GM12878 (cell line): ENCODE results near the gene PLXNA4. TPM values are rescaled to one million over a fixed set of nuclear protein-coding genes. Genes with fewer than 3 reads are reported as not detected.

Source experiments
- ATAC-seq: fragments of 200-7000 bp; cut with Tn5 transposase; 3 replicates; pipeline ENCODE4 v1.9.1; 2020; ENCODE audit warnings: mild to moderate bottlenecking, moderate library complexity
- BruUV-seq: library from RNA; stranded (reverse); fragments of 400-500 nt; replicated peaks from 2 replicates; lab custom pipeline; 2021; lab: Mats Ljungman, UMichigan
- CTCF ChIA-PET: fragments of 300-600 bp; sonication (Branson Sonifier 250); formaldehyde crosslinking; extraction: SDS; loops from one replicate; lab custom pipeline; 2021; ENCODE audit warnings: inconsistent platforms; lab: Yijun Ruan, JAX
- POLR2A ChIA-PET: fragments of 350-600 bp; formaldehyde crosslinking; extraction: SDS; loops from one replicate; lab custom pipeline; 2021; ENCODE audit warnings: inconsistent platforms; lab: Charles Lee
- RAD21 ChIA-PET: fragments of 300-600 bp; sonication (Branson Sonifier 250); formaldehyde crosslinking; loops from one replicate; lab custom pipeline; 2023; ENCODE audit warnings: antibody characterized with exemption; ENCODE audit not compliant: unreplicated experiment; lab: Charles Lee
- SMC1A ChIA-PET: fragments of 300-600 bp; sonication (Branson Sonifier 250); formaldehyde crosslinking; loops from one replicate; lab custom pipeline; 2023; ENCODE audit not compliant: unreplicated experiment, uncharacterized antibody; lab: Charles Lee
- DNase-seq: peaks from one replicate; pipeline ENCODE4 v3.0.0-alpha.2; 2011; ENCODE audit warnings: low read depth, low spot score
- FAIRE-seq: peaks from 3 replicates; lab custom pipeline; 2011; peaks lifted over from hg19 to GRCh38; lab: Jason Lieb, UNC
- H2AFZ ChIP-seq: 2 replicates; pipeline ENCODE4 v1.6.0; 2011; ENCODE audit warnings: low read depth, low read length, control low read depth; ENCODE audit not compliant: control insufficient read depth
- H3K27ac ChIP-seq: 2 replicates; pipeline ENCODE4 v1.5.1; 2011; ENCODE audit warnings: control low read depth; ENCODE audit not compliant: control insufficient read depth, insufficient read depth
- H3K27me3 ChIP-seq, 2 experiments: replicated peaks in 1 of 2; 2 replicates each; pipeline versions ENCODE4 v1.6.0 to v1.6.1; 2011; ENCODE audit warnings: low read length in 1 of 2; ENCODE audit not compliant: control insufficient read depth in 2 of 2, insufficient read depth in 2 of 2
- H3K36me3 ChIP-seq, 2 experiments: 2 replicates each; pipeline ENCODE4 v1.5.1; 2011; ENCODE audit warnings: low read length in 1 of 2; ENCODE audit not compliant: control insufficient read depth in 2 of 2, insufficient read depth in 2 of 2
- H3K4me1 ChIP-seq: 2 replicates; pipeline ENCODE4 v1.6.1; 2011; ENCODE audit warnings: mild to moderate bottlenecking, low read length, moderate library complexity, mixed read lengths; ENCODE audit not compliant: control insufficient read depth, insufficient read depth
- H3K4me2 ChIP-seq: 2 replicates; pipeline ENCODE4 v1.6.0; 2011; ENCODE audit warnings: control low read depth; ENCODE audit not compliant: control insufficient read depth, insufficient read depth
- H3K4me3 ChIP-seq: fragments of 200-600 bp; sonication (generic); 2 replicates; pipeline ENCODE4 v1.5.1; 2016
- H3K79me2 ChIP-seq: 2 replicates; pipeline ENCODE4 v1.6.0; 2011; ENCODE audit warnings: low read length; ENCODE audit not compliant: control insufficient read depth, insufficient read depth
- H3K9ac ChIP-seq: 2 replicates; pipeline ENCODE4 v1.8.0; 2011; ENCODE audit warnings: low read length, control low read depth, mixed read lengths; ENCODE audit not compliant: control insufficient read depth, insufficient read depth
- H3K9me3 ChIP-seq: replicated peaks from 3 replicates; pipeline ENCODE4 v1.5.1; 2011; ENCODE audit warnings: mild to moderate bottlenecking, low read length; ENCODE audit not compliant: control insufficient read depth, insufficient read depth
- H4K20me1 ChIP-seq: 2 replicates; pipeline ENCODE4 v1.6.0; 2011; ENCODE audit not compliant: control insufficient read depth, insufficient read depth
- ATF7 ChIP-seq: fragments of 450-650 bp; IDR thresholded peaks from 2 replicates; pipeline ENCODE4 v1.6.1; 2016; ENCODE audit warnings: low read depth, mild to moderate bottlenecking
- BHLHE40 ChIP-seq, 2 experiments: fragments of 450-650 bp in 1 of 2; IDR thresholded peaks; 2 replicates each; pipeline ENCODE4 v1.6.1; 2011 to 2017; ENCODE audit warnings: low read depth in 2 of 2, borderline replicate concordance in 1 of 2, improper control_type of control experiment in 1 of 2, low read length in 1 of 2, mild to moderate bottlenecking in 1 of 2
- CEBPB ChIP-seq, 2 experiments: fragments of 150-350 bp in 1 of 2; IDR thresholded peaks; 2 replicates each; pipeline ENCODE4 v1.6.1; 2012 to 2014; ENCODE audit warnings: low read depth in 2 of 2, low read length in 2 of 2, borderline replicate concordance in 1 of 2, inconsistent platforms in 1 of 2
- ESRRA ChIP-seq: IDR thresholded peaks from 2 replicates; pipeline ENCODE4 v1.6.1; 2012; ENCODE audit warnings: mild to moderate bottlenecking, low read length, improper control_type of control experiment
- HDGF ChIP-seq: fragments of 450-650 bp; IDR thresholded peaks from 2 replicates; pipeline ENCODE4 v1.6.1; 2016; ENCODE audit warnings: antibody characterized with exemption
- JUNB ChIP-seq: IDR thresholded peaks from 2 replicates; pipeline ENCODE4 v1.6.1; 2016; ENCODE audit warnings: antibody characterized with exemption, mild to moderate bottlenecking
- NBN ChIP-seq: fragments of 450-650 bp; IDR thresholded peaks from 2 replicates; pipeline ENCODE4 v1.6.1; 2016
- PAX5 ChIP-seq: IDR thresholded peaks from 2 replicates; pipeline ENCODE4 v1.6.1; 2011; ENCODE audit warnings: low read depth, low read length, borderline replicate concordance
- RB1 ChIP-seq: fragments of 450-650 bp; formaldehyde crosslinking; IDR thresholded peaks from 2 replicates; pipeline ENCODE4 v1.6.1; 2017; ENCODE audit warnings: mild to moderate bottlenecking, borderline replicate concordance
- RELA ChIP-seq: fragments of 450-650 bp; IDR thresholded peaks from 2 replicates; pipeline ENCODE4 v1.8.0; 2014; ENCODE audit warnings: borderline replicate concordance; ENCODE audit not compliant: partially characterized antibody
- RFX5 ChIP-seq: IDR thresholded peaks from 2 replicates; pipeline ENCODE4 v1.6.1; 2011; ENCODE audit warnings: low read depth, low read length, improper control_type of control experiment
- SMARCA5 ChIP-seq: fragments of 450-650 bp; IDR thresholded peaks from 2 replicates; pipeline ENCODE4 v1.6.1; 2017; ENCODE audit warnings: mild to moderate bottlenecking
- ZBED1 ChIP-seq: IDR thresholded peaks from 2 replicates; pipeline ENCODE4 v1.6.1; 2016; ENCODE audit warnings: borderline replicate concordance
- ZNF207 ChIP-seq: fragments of 450-650 bp; IDR thresholded peaks from 2 replicates; pipeline ENCODE4 v1.6.1; 2014; ENCODE audit warnings: antibody characterized with exemption, mild to moderate bottlenecking, borderline replicate concordance
- WGBS: methylation state at CpG from one replicate; pipeline ENCODE4 v1.1.6; 2016; ENCODE audit warnings: low lambda C conversion rate; ENCODE audit not compliant: insufficient replicate concordance, insufficient coverage; ENCODE audit errors: missing lambda C conversion rate; 5-methylcytosine and 5-hydroxymethylcytosine counted together
- in situ Hi-C: fragments of 300-500 bp; cut with MboI; formaldehyde crosslinking; loops from 9 replicates; pipeline ENCODE4 v1.14.3; 2018; ENCODE audit warnings: mixed read lengths
- intact Hi-C: fragments of 100-400 bp; cut with micrococcal nuclease; formaldehyde crosslinking; loops from one replicate; pipeline ENCODE4 v1.14.2; 2022; ENCODE audit not compliant: unreplicated experiment
- polyA plus RNA-seq, 11 experiments: library from polyadenylated mRNA; depleted of rRNA in 4 of 11; unstranded in 6 of 11; stranded (reverse) in 5 of 11; fragments of >200 nt; fragmentation: Nextera tagmentation in 4 of 11; fragmentation: Illumina TruSeq in 1 of 11; extraction: Ambion mirVana in 4 of 11; extraction: Trizol in 1 of 11; gene quantifications; 1 replicate in 1 of 11; 2 replicates in 10 of 11; pipeline versions ENCODE4 v1.2.1 to v1.2.3, GENCODE V29; 2011 to 2016; ENCODE audit warnings: inconsistent platforms in 2 of 11, missing spikeins in 2 of 11, low read depth in 1 of 11
- total RNA-seq, 4 experiments: library from RNA; depleted of rRNA in 3 of 4; stranded (reverse); fragments of >200 nt in 3 of 4; fragmentation: Illumina TruSeq in 1 of 4; extraction: Trizol in 1 of 4; gene quantifications; 2 replicates each; pipeline versions ENCODE4 v1.2.1 to v1.2.3, GENCODE V29; 2013 to 2021
- TF ChIP-seq, protein P1 (sequence below): fragments of 450-650 bp; IDR thresholded peaks from 2 replicates; pipeline ENCODE4 v1.6.1; 2017; ENCODE audit warnings: mild to moderate bottlenecking, low read depth, inconsistent platforms; ENCODE audit not compliant: poor library complexity, severe bottlenecking
- TF ChIP-seq, protein P2 (sequence below): fragments of 450-650 bp; IDR thresholded peaks from 2 replicates; pipeline ENCODE4 v1.6.1; 2017; ENCODE audit warnings: mild to moderate bottlenecking, moderate library complexity
- TF ChIP-seq, protein P3 (sequence below): IDR thresholded peaks from 2 replicates; pipeline ENCODE4 v1.6.1; 2012; ENCODE audit warnings: low read depth, low read length, improper control_type of control experiment
- TF ChIP-seq, protein P4 (sequence below): IDR thresholded peaks from 2 replicates; pipeline ENCODE4 v1.6.1; 2012; ENCODE audit warnings: low read length, inconsistent platforms

PLXNA4 gene
- total and polyA plus RNA-seq, 10 of the 15 experiments (the other 5 are each of a cell fraction or from before 2014, with no cell fraction given): 0.03 TPM; not detected in 9

DNA sequence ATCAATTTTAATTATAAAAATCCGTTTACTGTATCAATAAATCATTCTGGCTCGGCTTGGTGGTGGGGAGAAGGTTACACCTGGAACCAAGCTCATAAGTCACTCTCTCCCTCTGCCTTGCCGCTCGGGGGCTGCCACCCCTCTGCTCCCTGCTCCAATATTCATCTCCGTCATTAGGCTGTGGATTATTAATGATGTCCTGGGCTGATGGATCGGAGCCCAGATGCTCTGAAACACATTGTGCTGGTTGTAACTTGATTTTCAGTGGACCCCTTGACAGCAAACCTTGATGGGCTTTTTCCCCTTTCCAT lies 314.2 kb downstream of the PLXNA4 start:
- Histone ChIP-seq H3K36me3 (no peaks in the 10 kb centered on the region), H3K4me1 (no peaks in the 10 kb centered on the region), H2AFZ (no peak overlapping the region), H3K27ac (no peak overlapping the region), H3K9me3 (no peaks in the 10 kb centered on the region), H3K9ac (no peak overlapping the region), H3K4me2 (no peak overlapping the region), H3K27me3 (no peaks in the 10 kb centered on the region), H3K79me2 (no peaks in the 10 kb centered on the region), H4K20me1 (no peaks in the 10 kb centered on the region), H3K4me3 (no peak overlapping the region)
- intact Hi-C loops: no loop called here
- no peak for DNase-seq
- no peak for FAIRE-seq
- POLR2A ChIA-PET: no interaction called here
- RAD21 ChIA-PET: no interaction called here
- SMC1A ChIA-PET: no interaction called here
- CTCF ChIA-PET: no interaction called here
- in situ Hi-C loops: no loop called here
- WGBS: 7% methylated on average over 6 of the region's 6 CpGs
- no TSS peak for BruUV-seq
- ATAC-seq: no peak
- TF ChIP-seq PAX5 (no peak), NBN (no peak), ZBED1 (no peak), RELA (no peak), ATF7 (no peak), HDGF (no peak), CEBPB (IDR thresholded peaks at IDR 0.05; ENCODE audit: borderline replicate concordance in 1 of 2, low read depth in 2 of 2, low read length in 2 of 2) (no peak), ZNF207 (no peak), RB1 (no peak), BHLHE40 (IDR thresholded peaks at IDR 0.05; ENCODE audit: borderline replicate concordance in 1 of 2, low read depth in 2 of 2, low read length in 1 of 2) (no peak), ESRRA (no peak), RFX5 (no peak), SMARCA5 (no peak), JUNB (no peak)
- TF ChIP-seq, protein P1, sequence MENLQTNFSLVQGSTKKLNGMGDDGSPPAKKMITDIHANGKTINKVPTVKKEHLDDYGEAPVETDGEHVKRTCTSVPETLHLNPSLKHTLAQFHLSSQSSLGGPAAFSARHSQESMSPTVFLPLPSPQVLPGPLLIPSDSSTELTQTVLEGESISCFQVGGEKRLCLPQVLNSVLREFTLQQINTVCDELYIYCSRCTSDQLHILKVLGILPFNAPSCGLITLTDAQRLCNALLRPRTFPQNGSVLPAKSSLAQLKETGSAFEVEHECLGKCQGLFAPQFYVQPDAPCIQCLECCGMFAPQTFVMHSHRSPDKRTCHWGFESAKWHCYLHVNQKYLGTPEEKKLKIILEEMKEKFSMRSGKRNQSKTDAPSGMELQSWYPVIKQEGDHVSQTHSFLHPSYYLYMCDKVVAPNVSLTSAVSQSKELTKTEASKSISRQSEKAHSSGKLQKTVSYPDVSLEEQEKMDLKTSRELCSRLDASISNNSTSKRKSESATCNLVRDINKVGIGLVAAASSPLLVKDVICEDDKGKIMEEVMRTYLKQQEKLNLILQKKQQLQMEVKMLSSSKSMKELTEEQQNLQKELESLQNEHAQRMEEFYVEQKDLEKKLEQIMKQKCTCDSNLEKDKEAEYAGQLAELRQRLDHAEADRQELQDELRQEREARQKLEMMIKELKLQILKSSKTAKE: no peak
- TF ChIP-seq, protein P2, sequence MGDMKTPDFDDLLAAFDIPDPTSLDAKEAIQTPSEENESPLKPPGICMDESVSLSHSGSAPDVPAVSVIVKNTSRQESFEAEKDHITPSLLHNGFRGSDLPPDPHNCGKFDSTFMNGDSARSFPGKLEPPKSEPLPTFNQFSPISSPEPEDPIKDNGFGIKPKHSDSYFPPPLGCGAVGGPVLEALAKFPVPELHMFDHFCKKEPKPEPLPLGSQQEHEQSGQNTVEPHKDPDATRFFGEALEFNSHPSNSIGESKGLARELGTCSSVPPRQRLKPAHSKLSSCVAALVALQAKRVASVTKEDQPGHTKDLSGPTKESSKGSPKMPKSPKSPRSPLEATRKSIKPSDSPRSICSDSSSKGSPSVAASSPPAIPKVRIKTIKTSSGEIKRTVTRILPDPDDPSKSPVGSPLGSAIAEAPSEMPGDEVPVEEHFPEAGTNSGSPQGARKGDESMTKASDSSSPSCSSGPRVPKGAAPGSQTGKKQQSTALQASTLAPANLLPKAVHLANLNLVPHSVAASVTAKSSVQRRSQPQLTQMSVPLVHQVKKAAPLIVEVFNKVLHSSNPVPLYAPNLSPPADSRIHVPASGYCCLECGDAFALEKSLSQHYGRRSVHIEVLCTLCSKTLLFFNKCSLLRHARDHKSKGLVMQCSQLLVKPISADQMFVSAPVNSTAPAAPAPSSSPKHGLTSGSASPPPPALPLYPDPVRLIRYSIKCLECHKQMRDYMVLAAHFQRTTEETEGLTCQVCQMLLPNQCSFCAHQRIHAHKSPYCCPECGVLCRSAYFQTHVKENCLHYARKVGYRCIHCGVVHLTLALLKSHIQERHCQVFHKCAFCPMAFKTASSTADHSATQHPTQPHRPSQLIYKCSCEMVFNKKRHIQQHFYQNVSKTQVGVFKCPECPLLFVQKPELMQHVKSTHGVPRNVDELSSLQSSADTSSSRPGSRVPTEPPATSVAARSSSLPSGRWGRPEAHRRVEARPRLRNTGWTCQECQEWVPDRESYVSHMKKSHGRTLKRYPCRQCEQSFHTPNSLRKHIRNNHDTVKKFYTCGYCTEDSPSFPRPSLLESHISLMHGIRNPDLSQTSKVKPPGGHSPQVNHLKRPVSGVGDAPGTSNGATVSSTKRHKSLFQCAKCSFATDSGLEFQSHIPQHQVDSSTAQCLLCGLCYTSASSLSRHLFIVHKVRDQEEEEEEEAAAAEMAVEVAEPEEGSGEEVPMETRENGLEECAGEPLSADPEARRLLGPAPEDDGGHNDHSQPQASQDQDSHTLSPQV: no peak
- TF ChIP-seq, protein P3, sequence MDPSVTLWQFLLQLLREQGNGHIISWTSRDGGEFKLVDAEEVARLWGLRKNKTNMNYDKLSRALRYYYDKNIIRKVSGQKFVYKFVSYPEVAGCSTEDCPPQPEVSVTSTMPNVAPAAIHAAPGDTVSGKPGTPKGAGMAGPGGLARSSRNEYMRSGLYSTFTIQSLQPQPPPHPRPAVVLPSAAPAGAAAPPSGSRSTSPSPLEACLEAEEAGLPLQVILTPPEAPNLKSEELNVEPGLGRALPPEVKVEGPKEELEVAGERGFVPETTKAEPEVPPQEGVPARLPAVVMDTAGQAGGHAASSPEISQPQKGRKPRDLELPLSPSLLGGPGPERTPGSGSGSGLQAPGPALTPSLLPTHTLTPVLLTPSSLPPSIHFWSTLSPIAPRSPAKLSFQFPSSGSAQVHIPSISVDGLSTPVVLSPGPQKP: no peak
- TF ChIP-seq, protein P4, sequence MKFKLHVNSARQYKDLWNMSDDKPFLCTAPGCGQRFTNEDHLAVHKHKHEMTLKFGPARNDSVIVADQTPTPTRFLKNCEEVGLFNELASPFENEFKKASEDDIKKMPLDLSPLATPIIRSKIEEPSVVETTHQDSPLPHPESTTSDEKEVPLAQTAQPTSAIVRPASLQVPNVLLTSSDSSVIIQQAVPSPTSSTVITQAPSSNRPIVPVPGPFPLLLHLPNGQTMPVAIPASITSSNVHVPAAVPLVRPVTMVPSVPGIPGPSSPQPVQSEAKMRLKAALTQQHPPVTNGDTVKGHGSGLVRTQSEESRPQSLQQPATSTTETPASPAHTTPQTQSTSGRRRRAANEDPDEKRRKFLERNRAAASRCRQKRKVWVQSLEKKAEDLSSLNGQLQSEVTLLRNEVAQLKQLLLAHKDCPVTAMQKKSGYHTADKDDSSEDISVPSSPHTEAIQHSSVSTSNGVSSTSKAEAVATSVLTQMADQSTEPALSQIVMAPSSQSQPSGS: no peak
